ENCODE results near the gene USP30.

USP30 gene, protein sequence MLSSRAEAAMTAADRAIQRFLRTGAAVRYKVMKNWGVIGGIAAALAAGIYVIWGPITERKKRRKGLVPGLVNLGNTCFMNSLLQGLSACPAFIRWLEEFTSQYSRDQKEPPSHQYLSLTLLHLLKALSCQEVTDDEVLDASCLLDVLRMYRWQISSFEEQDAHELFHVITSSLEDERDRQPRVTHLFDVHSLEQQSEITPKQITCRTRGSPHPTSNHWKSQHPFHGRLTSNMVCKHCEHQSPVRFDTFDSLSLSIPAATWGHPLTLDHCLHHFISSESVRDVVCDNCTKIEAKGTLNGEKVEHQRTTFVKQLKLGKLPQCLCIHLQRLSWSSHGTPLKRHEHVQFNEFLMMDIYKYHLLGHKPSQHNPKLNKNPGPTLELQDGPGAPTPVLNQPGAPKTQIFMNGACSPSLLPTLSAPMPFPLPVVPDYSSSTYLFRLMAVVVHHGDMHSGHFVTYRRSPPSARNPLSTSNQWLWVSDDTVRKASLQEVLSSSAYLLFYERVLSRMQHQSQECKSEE

GRCh38 chr12:109052414-109053323, at the start of gene USP30:
USP30 (plus strand) TSS chr12:109052576; CDS start chr12:109052679, 103 bp downstream.
- no peak for TF ChIP-seq CTCF (IDR thresholded peaks at IDR 0.05)
- peak within 1 kb of the TSS; percentile 78 to 80 for H3K4me3 ChIP-seq (ENCODE audit: low read depth in 1 of 2, low read length in 1 of 2)
- peak within 1 kb of the TSS; percentile 77 for H3K27ac ChIP-seq

GRCh38 chr12:109004017-109004416, 48.4 kb upstream of the USP30 start:
- H3K4me1 ChIP-seq (ENCODE audit: control insufficient read depth in 1 of 2, insufficient read depth in 1 of 2, low read depth in 1 of 2, low read length in 1 of 2), result no peaks in the 10 kb centered on the region
- H3K4me3 ChIP-seq (ENCODE audit: low read depth in 1 of 2, low read length in 1 of 2), result no peak overlapping the region
- no peak for TF ChIP-seq CTCF (IDR thresholded peaks at IDR 0.05)
- no peaks in the 10 kb centered on the region for H3K36me3 ChIP-seq
- no peaks in the 10 kb centered on the region for H3K9me3 ChIP-seq
- H3K27ac ChIP-seq, result no peak overlapping the region
- H3K27me3 ChIP-seq, result peaks cover 19% of the 10 kb centered on the region

More at GRCh38 chr12:109052414-109053323, at the start of gene USP30:
- H3K4me1 ChIP-seq (ENCODE audit: control insufficient read depth in 1 of 2, insufficient read depth in 1 of 2, low read depth in 1 of 2, low read length in 1 of 2), result peaks cover 17 to 19% of the 10 kb centered on the region in 2 experiments
- peaks cover 2% of the 10 kb centered on the region for H3K36me3 ChIP-seq
- H3K27me3 ChIP-seq, result no peaks in the 10 kb centered on the region
- no peaks in the 10 kb centered on the region for H3K9me3 ChIP-seq

GRCh38 chr12:109009766-109010165, 42.6 kb upstream of the USP30 start:
- Histone ChIP-seq H3K27ac (no peak overlapping the region), H3K4me3 (ENCODE audit: low read depth in 1 of 2, low read length in 1 of 2) (no peak overlapping the region), H3K9me3 (no peaks in the 10 kb centered on the region), H3K36me3 (no peaks in the 10 kb centered on the region), H3K27me3 (peaks cover 16% of the 10 kb centered on the region), H3K4me1 (ENCODE audit: control insufficient read depth in 1 of 2, insufficient read depth in 1 of 2, low read depth in 1 of 2, low read length in 1 of 2) (no peaks in the 10 kb centered on the region)
- no peak for TF ChIP-seq CTCF (IDR thresholded peaks at IDR 0.05)

DNA sequence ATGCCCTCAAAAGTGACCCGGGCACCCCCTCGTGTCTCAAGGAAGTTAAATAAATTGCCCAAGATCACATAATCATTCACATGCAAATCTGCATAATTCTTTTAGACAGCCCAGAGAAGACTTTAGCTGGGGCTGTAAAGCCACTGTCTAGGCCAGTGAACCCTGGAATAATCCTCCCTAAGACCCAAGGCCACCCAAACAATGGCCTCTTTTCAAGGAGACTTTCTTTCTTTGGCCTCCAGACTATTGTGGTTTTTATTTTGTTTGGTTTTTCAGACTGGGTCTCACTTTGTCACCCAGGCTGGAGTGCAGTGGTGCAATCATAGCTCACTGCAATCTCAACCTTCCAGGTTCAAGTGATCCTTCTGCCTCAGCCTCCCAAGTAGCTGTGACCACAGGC, 42.1 kb upstream of the USP30 start:
- Histone ChIP-seq H3K9me3 (no peaks in the 10 kb centered on the region), H3K27me3 (peaks cover 16% of the 10 kb centered on the region), H3K4me1 (ENCODE audit: control insufficient read depth in 1 of 2, insufficient read depth in 1 of 2, low read depth in 1 of 2, low read length in 1 of 2) (no peaks in the 10 kb centered on the region), H3K27ac (no peak overlapping the region), H3K4me3 (ENCODE audit: low read depth in 1 of 2, low read length in 1 of 2) (no peak overlapping the region), H3K36me3 (no peaks in the 10 kb centered on the region)
- TF ChIP-seq CTCF (IDR thresholded peaks at IDR 0.05), result no peak

DNA sequence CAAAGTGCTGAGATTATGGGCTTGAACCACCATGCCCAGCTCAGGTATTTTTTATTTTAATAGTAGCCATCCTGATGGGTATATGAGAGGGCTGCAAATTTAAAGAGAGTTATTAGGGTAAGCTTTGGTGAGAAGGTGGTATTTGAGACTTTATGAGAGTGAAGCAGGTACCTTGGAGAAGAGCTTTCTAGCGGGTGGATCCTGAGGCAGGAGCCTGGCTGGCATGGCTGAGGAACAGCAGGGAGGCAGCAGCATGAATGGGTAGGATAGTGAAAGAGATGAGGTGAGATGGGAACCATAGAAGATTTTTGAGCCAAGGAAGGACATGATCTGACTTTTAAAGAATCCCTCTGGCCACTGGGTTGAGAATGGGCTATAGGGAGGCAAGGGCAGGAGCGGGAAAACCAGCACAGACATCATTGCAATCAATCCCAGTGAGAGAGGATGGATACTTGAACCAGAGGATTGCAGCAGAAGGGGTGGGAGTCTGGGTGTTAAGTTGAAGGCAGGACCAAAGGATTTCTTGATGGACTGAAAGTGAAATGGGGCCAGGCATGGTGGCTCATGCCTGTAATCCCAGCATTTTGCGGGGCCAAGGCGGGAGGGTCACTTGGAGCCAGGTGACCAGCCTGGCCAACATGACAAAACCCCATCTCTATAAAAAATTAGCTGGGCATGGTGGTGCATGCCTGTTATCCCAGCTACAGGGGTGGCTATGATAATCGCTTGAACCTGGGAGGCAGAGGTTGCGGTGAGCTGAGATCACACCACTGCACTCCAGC, 37.2 kb upstream of the USP30 start:
- Histone ChIP-seq H3K4me3 (ENCODE audit: low read depth in 1 of 2, low read length in 1 of 2) (no peak overlapping the region), H3K27me3 (peaks cover 20% of the 10 kb centered on the region), H3K9me3 (no peaks in the 10 kb centered on the region), H3K36me3 (no peaks in the 10 kb centered on the region), H3K4me1 (ENCODE audit: control insufficient read depth in 1 of 2, insufficient read depth in 1 of 2, low read depth in 1 of 2, low read length in 1 of 2) (no peaks in the 10 kb centered on the region), H3K27ac (no peak overlapping the region)
- TF ChIP-seq CTCF (IDR thresholded peaks at IDR 0.05), result no peak

Data from neutrophil (primary cell).